Right lobe of liver (tissue), 6 donors: ENCODE data around the gene RFX8. TPM values are rescaled to one million over a fixed set of nuclear protein-coding genes. Genes with fewer than 3 reads are reported as not detected.

Experiments used
- ATAC-seq, 4 donors: fragments of 200-7000 bp; cut with Tn5 transposase; one replicate each; pipeline ENCODE4 v1.9.1; 2020; ENCODE audit warnings: mild to moderate bottlenecking in 4 of 4, moderate library complexity in 4 of 4
- DNase-seq, 3 donors: peaks; one replicate each; pipeline ENCODE4 v3.0.0-alpha.2; 2020
- H3K27ac ChIP-seq, 3 donors: fragments of 200-600 bp; one replicate each; pipeline ENCODE4 v1.8.0; 2022
- H3K27me3 ChIP-seq, 2 donors: fragments of 200-600 bp; one replicate each; pipeline ENCODE4 v1.8.0; 2022
- H3K36me3 ChIP-seq, 4 donors: fragments of 200-600 bp; sonication (generic) in 1 of 4; one replicate each; pipeline versions ENCODE4 v1.5.1 to v1.8.0; 2017 to 2022; ENCODE audit warnings: control low read depth in 1 of 4
- H3K4me1 ChIP-seq, 4 donors: fragments of 200-600 bp; sonication (generic) in 1 of 4; one replicate each; pipeline versions ENCODE4 v1.5.1 to v1.8.0; 2017 to 2022; ENCODE audit warnings: control low read depth in 1 of 4
- H3K4me3 ChIP-seq, 3 donors: fragments of 200-600 bp; one replicate each; pipeline ENCODE4 v1.8.0; 2022
- H3K9me3 ChIP-seq, 4 donors: fragments of 200-600 bp; sonication (generic) in 1 of 4; one replicate each; pipeline versions ENCODE4 v1.5.1 to v1.8.0; 2017 to 2022; ENCODE audit warnings: control low read depth in 1 of 4
- CTCF ChIP-seq, 4 donors: fragments of 200-600 bp in 3 of 4; fragments of 450-650 bp in 1 of 4; IDR thresholded peaks; one replicate each; pipeline versions ENCODE4 v1.5.1 to v1.8.0; 2016 to 2022; ENCODE audit warnings: antibody characterized with exemption in 4 of 4, mild to moderate bottlenecking in 2 of 4
- POLR2A ChIP-seq: fragments of 450-650 bp; IDR thresholded peaks from one replicate; pipeline ENCODE4 v1.6.1; 2017; ENCODE audit warnings: antibody characterized with exemption, mild to moderate bottlenecking
- WGBS: methylation state at CpG from one replicate; pipeline ENCODE4 v1.1.6; 2018; ENCODE audit warnings: low coverage, low lambda C conversion rate; ENCODE audit not compliant: insufficient coverage; ENCODE audit errors: missing lambda C conversion rate; 5-methylcytosine and 5-hydroxymethylcytosine counted together
- intact Hi-C, 2 donors: fragments of 100-400 bp; cut with DNase I; formaldehyde crosslinking; loops; one replicate each; pipeline versions ENCODE4 v1.11.2 to v1.14.1; 2022
- total RNA-seq, 6 experiments: library from RNA; depleted of rRNA in 2 of 6; stranded (reverse); fragments of >200 nt in 2 of 6; fragmentation: NEBNext Ultra II Directional in 3 of 6; extraction: Animal tissue kit (Norgen Biotek cat#: 25700) in 3 of 6; gene quantifications; one replicate each; pipeline versions ENCODE4 v1.1.0 to v1.2.4, GENCODE V29; 2016 to 2023
- donor health status: DM: no; HTN: yes; CAD: no.
- donor health status: DM: no; HTN: no; CAD: no.
- donor health status: DM: no; HTN: no; CAD: no.
- donor health status: DM: no; HTN: yes; CAD: no.
- donor health status: DM: no; HTN: yes; CAD: no.

The RFX8 gene
- total RNA-seq, 6 experiments from 2014 or later: not detected

GRCh38 chr2:101418460-101419095 lies 56.3 kb downstream of the RFX8 start:
- no peaks in the 10 kb centered on the region for H3K27me3 ChIP-seq
- no peak for DNase-seq
- ATAC-seq: no peak
- no peaks in the 10 kb centered on the region for H3K9me3 ChIP-seq
- H3K36me3 ChIP-seq: no peaks in the 10 kb centered on the region
- H3K4me3 ChIP-seq: no peak overlapping the region
- no peak for TF ChIP-seq POLR2A
- TF ChIP-seq CTCF (IDR thresholded peaks at IDR 0.05): no peak
- 54% methylated on average over 8 of the region's 12 CpGs for WGBS
- intact Hi-C loops: loop anchor here in 1 of 2 donors (5.0 kb wide), 1 partner anchor 414 kb away; no protein-coding TSS in a partner anchor
- no peaks in the 10 kb centered on the region for H3K4me1 ChIP-seq
- H3K27ac ChIP-seq: no peak overlapping the region

GRCh38 chr2:101416609-101417008 lies 58.3 kb downstream of the RFX8 start:
- DNase-seq: no peak
- no peak for TF ChIP-seq POLR2A
- no peak for TF ChIP-seq CTCF (IDR thresholded peaks at IDR 0.05)
- no peaks in the 10 kb centered on the region for H3K27me3 ChIP-seq
- H3K4me1 ChIP-seq: no peaks in the 10 kb centered on the region
- intact Hi-C loops: loop anchor here in 1 of 2 donors (5.0 kb wide), 1 partner anchor 416 kb away; no protein-coding TSS in a partner anchor
- H3K27ac ChIP-seq: no peak overlapping the region
- no peaks in the 10 kb centered on the region for H3K36me3 ChIP-seq
- no peak for ATAC-seq
- 71% methylated on average over 5 of the region's 5 CpGs for WGBS
- H3K4me3 ChIP-seq: no peak overlapping the region
- H3K9me3 ChIP-seq: no peaks in the 10 kb centered on the region

- H3K36me3 ChIP-seq: no peaks in the 10 kb centered on the region
- intact Hi-C loops: loop anchor here in 1 of 2 donors (5.0 kb wide), 1 partner anchor 416 kb away; no protein-coding TSS in a partner anchor
- ATAC-seq (no peak), DNase-seq (no peak)
- WGBS: 100% methylated on average over 2 of the region's 3 CpGs
- no peaks in the 10 kb centered on the region for H3K4me1 ChIP-seq
- TF ChIP-seq CTCF (IDR thresholded peaks at IDR 0.05): no peak
- no peak overlapping the region for H3K4me3 ChIP-seq
- no peaks in the 10 kb centered on the region for H3K9me3 ChIP-seq
- no peaks in the 10 kb centered on the region for H3K27me3 ChIP-seq
- no peak overlapping the region for H3K27ac ChIP-seq
Observed at GRCh38 chr2:101415884-101416283, 59.0 kb downstream of the RFX8 start.

- 100% methylated on average over 1 of the region's 2 CpGs for WGBS
- H3K27me3 ChIP-seq: no peaks in the 10 kb centered on the region
- no peak overlapping the region for H3K27ac ChIP-seq
- TF ChIP-seq CTCF (IDR thresholded peaks at IDR 0.05) (no peak), POLR2A (no peak)
- H3K4me3 ChIP-seq: no peak overlapping the region
- intact Hi-C loops: loop anchor here in 1 of 2 donors (5.0 kb wide), 1 partner anchor 417 kb away; no protein-coding TSS in a partner anchor
- no peaks in the 10 kb centered on the region for H3K36me3 ChIP-seq
- no peaks in the 10 kb centered on the region for H3K9me3 ChIP-seq
- H3K4me1 ChIP-seq: no peaks in the 10 kb centered on the region
- DNase-seq (no peak), ATAC-seq (no peak)
Observed at GRCh38 chr2:101415220-101415619, 59.7 kb downstream of the RFX8 start.
